Measurements from ENCODE around the gene TYK2. TPM values are rescaled to one million over a fixed set of nuclear protein-coding genes. Genes with fewer than 3 reads are reported as not detected.

The TYK2 gene
- total and polyA plus RNA-seq, 2 of the 4 experiments (the other 2 are of a cell fraction), result 40.9 to 97.9 TPM

- WGBS, 2 experiments (ENCODE audit: extremely low coverage in 2 of 2, insufficient read length in 1 of 2), result 94% methylated on average over 5 of the region's 7 CpGs; no CpG with 5 or more reads in 1 of the 2 experiments
- Histone ChIP-seq H3K9ac (ENCODE audit: low read depth, low read length) (no peak overlapping the region), H3K4me3 (ENCODE audit: insufficient read depth, low read depth, low read length) (no peak overlapping the region), H4K5ac (ENCODE audit: low read depth, low read length) (no peak overlapping the region), H4K91ac (ENCODE audit: insufficient read depth, low read depth, low read length) (no peak overlapping the region), H3K27me3 (ENCODE audit: control insufficient read depth, insufficient read depth, low read length) (no peaks in the 10 kb centered on the region), H3K36me3 (ENCODE audit: control insufficient read depth, insufficient read depth, low read length) (peaks cover 67% of the 10 kb centered on the region), H3K56ac (ENCODE audit: extremely low read depth, insufficient read depth, low read length) (no peak overlapping the region), H2BK120ac (ENCODE audit: low read depth, low read length) (no peak overlapping the region), H4K20me1 (ENCODE audit: insufficient read depth, low read length) (peaks cover 27% of the 10 kb centered on the region), H2AK5ac (ENCODE audit: low read depth, low read length) (no peak overlapping the region), H2BK15ac (ENCODE audit: low read depth, low read length) (no peak overlapping the region), H3K9me1 (ENCODE audit: insufficient read depth, low read length) (no peaks in the 10 kb centered on the region; the same call in 1 of the 2 replicates), H3K9me3 (ENCODE audit: control insufficient read depth, insufficient read depth, low read length) (no peaks in the 10 kb centered on the region), H3K4me1 (ENCODE audit: control insufficient read depth, insufficient read depth, low read length) (peaks cover 5% of the 10 kb centered on the region; the same call in 1 of the 2 replicates), H3K27ac (ENCODE audit: insufficient read depth, low read length) (no peak overlapping the region), H3K23ac (ENCODE audit: low read depth, low read length) (no peak overlapping the region), H3K14ac (replicated peaks; ENCODE audit: low read depth, low read length) (no peak overlapping the region), H2BK20ac (ENCODE audit: low read depth, low read length) (no peak overlapping the region), H3K79me1 (ENCODE audit: low read depth in 1 of 2, low read length in 2 of 2) (peaks cover 26 to 52% of the 10 kb centered on the region in 2 experiments; a peak in 3 of 4 replicates), H3K4me2 (ENCODE audit: low read depth, low read length) (no peak overlapping the region), H2AFZ (replicated peaks; ENCODE audit: low read length, poor library complexity) (no peak overlapping the region), H2BK5ac (ENCODE audit: low read depth, low read length, poor library complexity, severe bottlenecking) (no peak overlapping the region), H3K4ac (ENCODE audit: low read depth, low read length) (no peak overlapping the region), H3K18ac (ENCODE audit: low read depth, low read length) (no peak overlapping the region), H4K8ac (ENCODE audit: low read depth in 2 of 2, low read length in 2 of 2) (no peak overlapping the region), H2AK9ac (replicated peaks; ENCODE audit: low read depth, low read length, poor library complexity) (no peak overlapping the region)
- dilution Hi-C loops (cut with HindIII; ENCODE audit: low sequenced_read_pairs, unreplicated experiment), result no loop called here
- BruUV-seq (replicated peaks), result no TSS peak
- POLR2A ChIA-PET (ENCODE audit: unreplicated experiment), result no interaction called here
- TF ChIP-seq RCOR1 (IDR thresholded peaks at IDR 0.05; ENCODE audit: insufficient replicate concordance, low read length) (no peak), RFX5 (IDR thresholded peaks at IDR 0.05; ENCODE audit: low read depth, low read length) (no peak), RAD21 (IDR thresholded peaks at IDR 0.05; ENCODE audit: low read length) (no peak), CHD1 (IDR thresholded peaks at IDR 0.05; ENCODE audit: low read depth, low read length) (no peak)
- ATAC-seq (ENCODE audit: low read depth), result no peak
- in situ Hi-C loops (cut with MboI; ENCODE audit: low sequenced_read_pairs), result no loop called here
- no peak for DNase-seq
- intact Hi-C loops (cut with micrococcal nuclease), result no loop called here
- CTCF ChIA-PET, result no interaction called here
Observed at GRCh38 chr19:10327793-10328192, 52.6 kb downstream of the TYK2 start.

Data from IMR-90 (cell line).